ENCODE measurements around the gene RIMKLA. TPM values are rescaled to one million over a fixed set of nuclear protein-coding genes. Genes with fewer than 3 reads are reported as not detected.

The RIMKLA gene
- total RNA-seq, 1 donor from 2014 or later = 0.10 TPM

GRCh38 chr1:42369471-42369870, 11.1 kb upstream of the RIMKLA start:
- Mint-ChIP-seq H3K9me3 (ENCODE audit: unreplicated experiment) (no peaks in the 10 kb centered on the region), H3K4me1 (ENCODE audit: unreplicated experiment) (no peaks in the 10 kb centered on the region), H3K36me3 (ENCODE audit: low read depth, unreplicated experiment) (no peaks in the 10 kb centered on the region), H3K27me3 (ENCODE audit: unreplicated experiment) (no peaks in the 10 kb centered on the region), H3K27ac (ENCODE audit: unreplicated experiment) (no peak overlapping the region), H3K4me3 (ENCODE audit: unreplicated experiment) (no peak overlapping the region)
- DNase-seq (ENCODE audit: low spot score) = no peak
- TF ChIP-seq, protein P1, sequence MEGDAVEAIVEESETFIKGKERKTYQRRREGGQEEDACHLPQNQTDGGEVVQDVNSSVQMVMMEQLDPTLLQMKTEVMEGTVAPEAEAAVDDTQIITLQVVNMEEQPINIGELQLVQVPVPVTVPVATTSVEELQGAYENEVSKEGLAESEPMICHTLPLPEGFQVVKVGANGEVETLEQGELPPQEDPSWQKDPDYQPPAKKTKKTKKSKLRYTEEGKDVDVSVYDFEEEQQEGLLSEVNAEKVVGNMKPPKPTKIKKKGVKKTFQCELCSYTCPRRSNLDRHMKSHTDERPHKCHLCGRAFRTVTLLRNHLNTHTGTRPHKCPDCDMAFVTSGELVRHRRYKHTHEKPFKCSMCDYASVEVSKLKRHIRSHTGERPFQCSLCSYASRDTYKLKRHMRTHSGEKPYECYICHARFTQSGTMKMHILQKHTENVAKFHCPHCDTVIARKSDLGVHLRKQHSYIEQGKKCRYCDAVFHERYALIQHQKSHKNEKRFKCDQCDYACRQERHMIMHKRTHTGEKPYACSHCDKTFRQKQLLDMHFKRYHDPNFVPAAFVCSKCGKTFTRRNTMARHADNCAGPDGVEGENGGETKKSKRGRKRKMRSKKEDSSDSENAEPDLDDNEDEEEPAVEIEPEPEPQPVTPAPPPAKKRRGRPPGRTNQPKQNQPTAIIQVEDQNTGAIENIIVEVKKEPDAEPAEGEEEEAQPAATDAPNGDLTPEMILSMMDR (IDR thresholded peaks at IDR 0.05; ENCODE audit: unreplicated experiment) = no peak

- Mint-ChIP-seq H3K4me3 (ENCODE audit: unreplicated experiment) (no peak overlapping the region), H3K4me1 (ENCODE audit: unreplicated experiment) (no peaks in the 10 kb centered on the region), H3K9me3 (ENCODE audit: unreplicated experiment) (no peaks in the 10 kb centered on the region), H3K27ac (ENCODE audit: unreplicated experiment) (no peak overlapping the region), H3K36me3 (ENCODE audit: low read depth, unreplicated experiment) (no peaks in the 10 kb centered on the region), H3K27me3 (ENCODE audit: unreplicated experiment) (no peaks in the 10 kb centered on the region)
- TF ChIP-seq, protein P1 (IDR thresholded peaks at IDR 0.05; ENCODE audit: unreplicated experiment) = no peak
- no peak for DNase-seq (ENCODE audit: low spot score)
Observed at GRCh38 chr1:42370876-42371549, 9.6 kb upstream of the RIMKLA start.

DNA sequence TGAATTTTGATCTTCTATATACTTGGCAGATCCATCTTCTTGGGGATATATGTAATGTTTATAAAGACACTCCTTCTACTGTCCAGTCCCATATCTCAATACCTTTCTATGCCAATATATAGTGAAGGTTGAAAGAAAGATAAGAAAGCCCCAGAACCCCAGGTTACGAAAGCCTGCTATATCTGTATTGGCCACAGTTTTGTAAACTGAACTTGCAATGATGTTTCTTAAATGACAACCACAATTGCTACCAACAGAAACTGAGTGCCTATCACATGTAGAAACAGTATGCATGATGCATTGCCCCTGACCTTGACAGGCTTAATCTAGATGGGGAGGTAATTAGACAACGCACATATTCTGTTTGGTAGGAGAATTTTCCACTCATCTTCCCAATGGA, 7.8 kb upstream of the RIMKLA start:
- no peak overlapping the region for H3K4me3 Mint-ChIP-seq (ENCODE audit: unreplicated experiment)
- TF ChIP-seq, protein P1 (IDR thresholded peaks at IDR 0.05; ENCODE audit: unreplicated experiment) = no peak
- no peaks in the 10 kb centered on the region for H3K36me3 Mint-ChIP-seq (ENCODE audit: low read depth, unreplicated experiment)
- H3K4me1 Mint-ChIP-seq (ENCODE audit: unreplicated experiment) = no peaks in the 10 kb centered on the region
- no peaks in the 10 kb centered on the region for H3K9me3 Mint-ChIP-seq (ENCODE audit: unreplicated experiment)
- peaks cover 3% of the 10 kb centered on the region for H3K27me3 Mint-ChIP-seq (ENCODE audit: unreplicated experiment)
- no peak overlapping the region for H3K27ac Mint-ChIP-seq (ENCODE audit: unreplicated experiment)
- no peak for DNase-seq (ENCODE audit: low spot score)

DNA sequence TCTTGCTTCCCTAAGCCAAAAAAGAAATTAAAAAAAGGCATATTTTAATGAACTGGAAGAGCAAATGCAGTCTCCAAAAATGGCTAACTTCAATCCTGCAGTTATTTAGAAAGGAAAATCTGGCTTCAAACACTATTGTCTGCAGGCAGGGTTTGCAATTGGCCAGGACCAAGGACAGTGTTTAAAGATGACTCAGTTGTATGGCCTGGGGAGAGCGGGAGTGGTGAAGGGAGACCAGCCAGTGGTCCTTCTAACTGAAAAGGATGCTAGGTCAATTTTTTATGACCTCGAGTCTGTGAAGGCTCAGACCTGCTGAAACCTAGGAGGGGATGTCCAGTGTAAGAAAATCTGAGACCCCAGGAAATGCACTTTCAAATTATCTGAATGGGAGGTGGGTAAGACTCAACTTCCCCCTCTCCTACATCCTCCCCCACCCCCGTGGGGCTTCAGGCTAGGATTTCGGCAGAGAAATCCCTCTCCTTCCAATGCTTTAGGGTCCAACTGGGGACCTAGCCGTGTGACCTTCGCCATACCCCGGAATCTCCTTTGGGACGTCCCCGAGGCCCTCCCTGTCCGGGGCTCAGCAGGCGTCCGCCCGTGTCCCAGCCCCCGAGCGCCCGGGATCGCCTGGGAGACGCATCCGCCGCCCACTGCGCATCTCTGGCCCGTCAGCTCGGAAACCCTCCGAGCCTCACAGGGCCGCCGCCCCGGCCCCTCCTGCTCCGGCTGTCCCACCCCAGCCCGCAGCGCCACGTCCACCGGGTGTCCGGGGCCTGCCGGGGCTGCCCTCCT, 602 bp upstream of the RIMKLA start:
- Mint-ChIP-seq H3K4me3 (ENCODE audit: unreplicated experiment) (peak overlapping the region; percentile 87), H3K27me3 (ENCODE audit: unreplicated experiment) (peaks cover 7% of the 10 kb centered on the region), H3K9me3 (ENCODE audit: unreplicated experiment) (no peaks in the 10 kb centered on the region), H3K4me1 (ENCODE audit: unreplicated experiment) (peaks cover 5% of the 10 kb centered on the region), H3K36me3 (ENCODE audit: low read depth, unreplicated experiment) (no peaks in the 10 kb centered on the region), H3K27ac (ENCODE audit: unreplicated experiment) (no peak overlapping the region)
- DNase-seq (ENCODE audit: low spot score) = peak; percentile 23
- TF ChIP-seq, protein P1 (IDR thresholded peaks at IDR 0.05; ENCODE audit: unreplicated experiment) = no peak

DNA sequence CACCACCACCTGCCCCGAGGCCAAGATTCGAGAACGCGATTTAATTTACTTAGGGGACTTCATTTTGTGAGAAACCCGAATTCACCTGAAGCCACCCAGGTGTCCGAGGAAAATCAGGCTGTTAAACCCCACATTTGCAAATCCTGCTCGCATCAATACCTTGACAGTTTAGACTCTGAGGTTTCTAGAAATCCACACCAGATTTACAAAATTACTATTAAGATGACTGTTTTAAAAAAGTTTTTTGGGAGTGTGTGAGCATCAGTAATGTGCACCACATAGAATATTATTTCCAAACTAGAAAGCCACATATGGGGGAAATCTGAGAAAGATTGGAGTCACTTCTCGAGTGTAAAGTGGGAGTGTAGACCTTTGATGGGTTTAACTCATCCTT, 685 bp downstream of the RIMKLA start:
- H3K27ac Mint-ChIP-seq (ENCODE audit: unreplicated experiment) = no peak overlapping the region
- H3K9me3 Mint-ChIP-seq (ENCODE audit: unreplicated experiment) = no peaks in the 10 kb centered on the region
- peak overlapping the region; percentile 77 for H3K4me3 Mint-ChIP-seq (ENCODE audit: unreplicated experiment)
- H3K36me3 Mint-ChIP-seq (ENCODE audit: low read depth, unreplicated experiment) = no peaks in the 10 kb centered on the region
- H3K4me1 Mint-ChIP-seq (ENCODE audit: unreplicated experiment) = peaks cover 5% of the 10 kb centered on the region
- peaks cover 7% of the 10 kb centered on the region for H3K27me3 Mint-ChIP-seq (ENCODE audit: unreplicated experiment)
- TF ChIP-seq, protein P1 (IDR thresholded peaks at IDR 0.05; ENCODE audit: unreplicated experiment) = no peak
- DNase-seq (ENCODE audit: low spot score) = no peak

Measured in endothelial cell (in vitro differentiated cells).